GM21576 (cell line): Measurements from ENCODE around the gene RPRD1B.
"Not testable (repeated sequence)": the region's sequence is repeated elsewhere in the genome, so short reads cannot be mapped to it uniquely, and the experiment has no call there.

Source experiments
- ATAC-seq: cut with Tn5 transposase; IDR thresholded peaks from one replicate; pipeline ENCODE4 v1.9.1; 2021; ENCODE audit warnings: mild to moderate bottlenecking, moderate library complexity; ENCODE audit not compliant: unreplicated experiment

RPRD1B gene

DNA sequence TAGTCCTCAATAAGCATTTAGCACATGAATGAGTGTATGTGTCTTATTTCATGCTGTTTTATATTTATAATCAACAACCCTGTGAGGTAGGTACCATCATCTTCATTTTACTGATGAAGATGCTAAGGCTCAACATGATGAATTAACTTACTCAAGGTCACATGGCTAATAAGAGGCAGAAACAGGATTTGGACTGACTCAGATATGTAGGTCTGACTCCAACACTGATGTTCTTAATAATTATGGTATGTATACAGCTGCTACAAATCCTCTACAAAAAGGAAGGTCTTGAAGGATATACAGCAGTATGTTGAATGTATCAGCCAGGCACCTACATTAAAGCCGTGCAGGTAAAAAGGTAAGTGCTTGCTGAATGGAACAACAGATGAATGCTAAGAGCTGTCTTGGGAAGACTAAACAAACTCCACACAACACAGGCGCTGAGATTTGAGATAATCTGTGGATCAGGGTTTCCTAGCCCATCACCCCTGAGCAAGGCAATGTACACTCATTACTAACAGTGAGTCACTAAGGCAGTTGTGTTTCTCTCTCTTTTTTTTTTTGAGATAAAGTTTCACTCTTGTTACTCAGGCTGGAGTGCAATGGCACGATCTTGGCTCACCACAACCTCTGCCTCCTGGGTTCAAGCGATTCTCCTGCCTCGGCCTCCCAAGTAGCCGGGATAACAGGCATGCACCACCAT is 32.2 kb upstream of the RPRD1B start:
- no peak for ATAC-seq

- no peak for ATAC-seq
These were observed 31.6 kb upstream of the RPRD1B start for GRCh38 chr20:38001981-38002380.

DNA sequence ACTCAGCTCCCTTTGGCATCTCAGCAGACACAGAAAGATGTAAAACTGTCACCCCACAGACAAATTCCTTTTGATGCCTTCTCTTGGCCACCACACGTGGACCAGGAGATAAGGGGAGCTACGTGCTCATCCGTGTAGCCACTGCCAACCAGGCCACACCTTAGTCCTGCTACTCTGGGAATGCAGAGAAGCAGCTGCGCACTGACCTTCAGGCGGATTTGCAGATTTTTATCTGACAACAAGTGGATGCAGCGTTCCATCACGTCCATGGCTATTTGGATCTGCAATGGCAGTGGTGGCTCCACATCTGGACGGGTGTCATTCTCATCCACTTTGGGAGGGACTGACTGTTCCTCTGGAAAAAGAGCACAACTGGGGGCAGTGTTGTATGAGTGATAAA is 31.1 kb upstream of the RPRD1B start:
- ATAC-seq: no peak

- no peak for ATAC-seq
These were observed 29.1 kb upstream of the RPRD1B start for GRCh38 chr20:38004416-38004815.

- ATAC-seq: no peak
These were observed 27.6 kb upstream of the RPRD1B start for GRCh38 chr20:38005903-38006302.

- no peak for ATAC-seq
These were observed 26.0 kb upstream of the RPRD1B start for GRCh38 chr20:38007526-38007925.

DNA sequence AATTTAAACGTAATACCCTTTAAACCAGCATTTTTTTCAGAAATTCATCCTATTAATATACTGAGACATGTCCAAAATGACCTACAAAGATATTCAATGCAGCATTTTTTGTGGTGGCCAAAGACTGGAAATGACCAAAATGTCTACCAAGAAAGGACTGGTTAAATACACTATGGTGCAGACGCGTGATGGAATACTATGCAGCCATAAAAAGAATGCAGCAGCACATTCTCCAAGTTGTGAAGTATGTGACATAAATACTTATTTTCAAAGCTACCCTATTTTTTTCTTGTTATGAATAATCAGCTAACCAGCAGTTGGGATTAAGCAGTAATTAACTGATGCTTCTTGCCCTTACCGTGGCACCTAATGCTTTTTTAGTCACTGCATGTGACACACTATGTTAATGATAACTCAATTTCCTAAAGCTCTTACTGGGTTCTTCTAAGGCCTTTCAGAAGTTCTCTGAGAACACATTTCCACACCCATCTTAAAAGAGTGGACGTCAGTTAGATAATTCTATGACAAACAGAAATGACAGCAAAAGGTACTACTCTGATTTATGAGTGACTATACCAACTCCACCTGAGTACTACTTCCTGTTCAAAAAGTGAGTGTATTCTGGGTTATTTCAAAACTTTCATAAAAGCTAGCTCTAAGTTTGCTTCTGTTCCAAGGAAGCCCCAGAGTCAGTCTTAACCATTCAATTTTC is 25.2 kb upstream of the RPRD1B start:
- ATAC-seq: no peak

- not testable (repeated sequence) for ATAC-seq
These were observed 24.1 kb upstream of the RPRD1B start for GRCh38 chr20:38009416-38009815.

DNA sequence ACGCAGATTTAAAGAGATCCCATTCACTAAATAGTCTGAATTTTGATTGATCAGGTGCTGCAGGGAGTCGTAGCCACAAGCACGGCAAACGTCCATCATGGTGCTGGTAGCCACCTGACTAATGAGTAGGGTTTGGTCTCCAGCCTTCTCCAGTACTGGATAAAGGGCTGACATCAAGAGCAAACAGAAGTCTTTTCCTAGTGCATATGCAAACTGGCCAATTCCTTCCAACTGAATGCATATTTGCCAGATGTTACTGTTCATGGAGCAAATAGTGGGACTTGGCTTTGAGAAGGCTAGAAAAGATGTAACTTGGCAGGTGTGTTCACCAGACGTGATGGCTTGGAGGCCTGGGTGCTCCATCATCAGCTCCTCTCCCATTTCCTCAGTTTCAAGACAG is 21.9 kb upstream of the RPRD1B start:
- no peak for ATAC-seq

- ATAC-seq: no peak
These were observed 21.2 kb upstream of the RPRD1B start for GRCh38 chr20:38012332-38012731.

DNA sequence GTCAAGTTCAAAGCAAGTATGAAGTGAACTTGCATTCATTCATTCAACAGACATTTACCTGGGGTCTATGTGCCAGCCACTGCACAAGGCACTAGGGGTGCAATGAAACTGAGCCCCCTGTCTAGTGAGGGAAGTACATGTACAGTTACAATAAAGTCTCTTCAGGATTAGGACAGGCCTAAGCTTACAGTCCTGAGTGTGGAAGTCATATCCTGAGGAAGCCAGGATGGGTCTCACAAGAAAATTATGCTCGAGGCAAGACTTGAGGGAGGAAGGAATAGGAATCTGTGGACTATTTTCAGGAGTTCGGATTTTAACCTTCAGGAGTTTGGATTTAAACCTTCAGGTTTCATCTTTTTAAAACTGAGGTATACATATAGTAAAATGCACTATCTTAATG is 19.7 kb upstream of the RPRD1B start:
- ATAC-seq: no peak

DNA sequence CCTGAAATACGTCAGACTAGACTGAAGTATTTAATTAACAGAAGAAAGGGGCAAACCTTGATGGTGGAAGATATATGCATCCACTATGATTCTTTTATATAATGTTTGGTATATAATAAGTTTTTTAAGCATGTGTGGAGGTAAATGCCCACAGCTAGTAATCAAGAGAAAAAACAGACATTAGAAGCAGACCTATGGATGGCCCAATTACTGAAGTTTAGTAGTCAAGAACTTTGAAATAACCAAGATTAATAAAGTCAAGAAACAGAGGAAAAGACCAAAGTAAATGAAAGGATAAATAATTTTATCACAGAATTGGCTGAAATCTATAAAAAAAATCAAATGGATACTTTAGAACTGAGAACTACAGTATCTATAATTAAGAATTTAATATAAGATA is 15.6 kb upstream of the RPRD1B start:
- no peak for ATAC-seq

GRCh38 chr20:38018385-38018784 is 15.2 kb upstream of the RPRD1B start:
- no peak for ATAC-seq

GRCh38 chr20:38021087-38021772 is 12.3 kb upstream of the RPRD1B start:
- ATAC-seq: no peak

GRCh38 chr20:38023181-38024001 is 10.2 kb upstream of the RPRD1B start:
- ATAC-seq: no peak

- no peak for ATAC-seq
These were observed 9.1 kb upstream of the RPRD1B start for GRCh38 chr20:38024496-38024895.

DNA sequence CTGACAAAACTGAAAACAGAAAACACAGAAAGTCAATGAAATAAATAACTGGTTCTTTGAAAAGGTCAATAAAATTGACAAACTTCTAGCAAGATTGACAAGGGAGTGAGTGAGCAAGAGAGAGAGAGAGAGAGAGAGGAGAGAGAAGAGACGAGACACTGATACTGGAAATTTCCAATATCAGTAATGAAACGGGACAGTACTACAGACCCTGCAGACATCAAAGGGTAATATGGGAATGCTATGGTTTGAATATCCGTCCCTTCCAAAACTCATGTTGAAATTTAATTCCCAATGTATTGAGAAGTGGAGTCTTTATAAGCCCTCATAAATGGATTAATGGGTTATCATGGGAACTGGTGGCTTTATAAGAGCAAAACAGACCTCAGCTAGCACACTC is 4.1 kb upstream of the RPRD1B start:
- no peak for ATAC-seq

GRCh38 chr20:38031957-38032356 is 1.6 kb upstream of the RPRD1B start:
- no peak for ATAC-seq

- peak; percentile 50 for ATAC-seq
These were observed 789 bp upstream of the RPRD1B start for GRCh38 chr20:38032585-38033329.

DNA sequence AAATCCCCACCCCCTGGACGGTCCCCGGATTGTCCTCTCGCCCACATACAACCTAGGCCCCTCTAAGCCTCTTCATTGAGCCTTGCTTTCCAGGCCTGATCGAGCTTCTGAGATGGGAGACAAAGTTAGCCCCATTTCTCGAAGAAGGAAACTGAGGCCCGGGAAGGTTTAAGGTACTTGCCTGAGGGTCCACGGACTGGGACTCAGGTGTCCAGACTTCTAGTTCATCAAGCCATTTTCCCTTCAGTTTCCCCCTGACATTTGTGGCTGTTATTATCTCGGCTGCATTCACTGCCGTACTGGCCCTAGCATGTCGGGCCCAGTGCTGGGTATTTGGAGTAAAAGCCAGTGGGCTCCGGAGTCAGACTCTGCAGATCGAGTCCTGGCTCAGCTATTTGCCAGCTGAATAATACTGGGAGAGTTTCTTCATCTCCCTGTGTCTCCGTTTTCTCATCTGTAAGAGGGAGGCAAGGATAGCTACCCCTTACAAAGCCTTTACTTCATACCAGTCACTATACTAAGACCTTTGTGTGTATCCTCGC is 633 bp downstream of the RPRD1B start:
- no peak for ATAC-seq
